Measurements from ENCODE around the gene PWP1. TPM values are rescaled to one million over a fixed set of nuclear protein-coding genes. Genes with fewer than 3 reads are reported as not detected.

PWP1 gene
- total RNA-seq, 1 donor from 2014 or later: 63.0 TPM

DNA sequence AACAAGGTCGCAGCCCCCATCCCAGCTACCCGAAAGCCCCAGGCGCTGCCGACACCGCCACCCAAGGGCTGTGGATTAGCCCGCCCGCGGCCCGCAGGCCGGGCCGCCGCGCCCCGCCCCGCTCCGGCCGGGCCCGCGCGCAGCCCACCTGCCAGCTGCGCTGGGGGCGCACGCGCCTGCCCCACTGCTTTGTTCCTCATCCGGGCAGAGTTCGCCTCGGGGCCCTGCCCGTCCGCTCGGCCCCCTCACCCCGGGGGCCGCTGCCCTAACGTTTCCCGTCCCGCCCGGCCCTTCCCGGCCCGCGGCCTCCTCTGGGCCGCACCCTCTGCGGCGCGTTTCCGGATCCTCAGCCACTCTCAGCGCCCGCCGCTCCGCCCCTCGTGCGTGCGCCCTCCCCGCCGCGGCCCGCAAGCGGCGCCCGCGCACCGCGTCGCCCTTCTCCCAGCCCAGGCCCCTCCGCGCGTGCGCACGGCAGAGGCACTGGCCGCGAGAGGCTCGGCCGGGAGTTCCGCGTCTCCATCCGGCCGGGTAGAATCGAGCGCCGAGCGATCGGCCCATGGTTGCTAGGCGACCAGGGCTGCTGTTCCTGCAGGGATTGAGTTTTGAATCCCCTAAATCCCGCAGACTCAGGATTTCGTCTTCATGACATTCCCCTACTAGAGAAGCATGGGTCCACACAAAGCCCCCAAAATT lies 75.4 kb downstream of the PWP1 start, which contains the start of gene PRDM4:
Gene PRDM4 (minus strand): TSS at position 329 of the 693 bp plus-strand sequence. CDS start 622 bp downstream, outside the sequence.
- H3K36me3 ChIP-seq: no peaks in the 10 kb centered on the region
- H3K9me3 ChIP-seq (ENCODE audit: low read depth): no peaks in the 10 kb centered on the region
- Mint-ChIP-seq H3K27me3 (ENCODE audit: insufficient read depth, low read depth) (peaks cover 5% of the 10 kb centered on the region), H3K36me3 (peaks cover 7% of the 10 kb centered on the region), H3K4me3 (peak within 1 kb of the TSS; percentile 95), H3K4me1 (peaks cover 26% of the 10 kb centered on the region), H3K9me3 (no peaks in the 10 kb centered on the region), H3K27ac (peak within 1 kb of the TSS; percentile 57)
- H3K79me2 ChIP-seq (ENCODE audit: low read depth): peaks cover 41% of the 10 kb centered on the region
- H3K27me3 ChIP-seq: peaks cover 23% of the 10 kb centered on the region
- H3F3A ChIP-seq (ENCODE audit: low read depth): no peaks in the 10 kb centered on the region
- peak within 1 kb of the TSS; percentile 82 for H3K4me3 ChIP-seq
- H3K9ac ChIP-seq: peak within 1 kb of the TSS; percentile 72
- H3K4me2 ChIP-seq: peak within 1 kb of the TSS; percentile 96
- peaks cover 11% of the 10 kb centered on the region for H3K4me1 ChIP-seq
- peak; percentile 99 for DNase-seq (ENCODE audit: low spot score)
- TF ChIP-seq, protein P1, sequence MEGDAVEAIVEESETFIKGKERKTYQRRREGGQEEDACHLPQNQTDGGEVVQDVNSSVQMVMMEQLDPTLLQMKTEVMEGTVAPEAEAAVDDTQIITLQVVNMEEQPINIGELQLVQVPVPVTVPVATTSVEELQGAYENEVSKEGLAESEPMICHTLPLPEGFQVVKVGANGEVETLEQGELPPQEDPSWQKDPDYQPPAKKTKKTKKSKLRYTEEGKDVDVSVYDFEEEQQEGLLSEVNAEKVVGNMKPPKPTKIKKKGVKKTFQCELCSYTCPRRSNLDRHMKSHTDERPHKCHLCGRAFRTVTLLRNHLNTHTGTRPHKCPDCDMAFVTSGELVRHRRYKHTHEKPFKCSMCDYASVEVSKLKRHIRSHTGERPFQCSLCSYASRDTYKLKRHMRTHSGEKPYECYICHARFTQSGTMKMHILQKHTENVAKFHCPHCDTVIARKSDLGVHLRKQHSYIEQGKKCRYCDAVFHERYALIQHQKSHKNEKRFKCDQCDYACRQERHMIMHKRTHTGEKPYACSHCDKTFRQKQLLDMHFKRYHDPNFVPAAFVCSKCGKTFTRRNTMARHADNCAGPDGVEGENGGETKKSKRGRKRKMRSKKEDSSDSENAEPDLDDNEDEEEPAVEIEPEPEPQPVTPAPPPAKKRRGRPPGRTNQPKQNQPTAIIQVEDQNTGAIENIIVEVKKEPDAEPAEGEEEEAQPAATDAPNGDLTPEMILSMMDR (IDR thresholded peaks at IDR 0.05): peak; percentile 60
- TF ChIP-seq EZH2phosphoT487 (IDR thresholded peaks at IDR 0.05) (no peak), EZH2 (IDR thresholded peaks at IDR 0.05) (no peak)
- peaks cover 20% of the 10 kb centered on the region for H4K20me1 ChIP-seq (ENCODE audit: low read depth)
- no peak within 1 kb of the TSS for H3K27ac ChIP-seq
- peak within 1 kb of the TSS; percentile 100 for H2AFZ ChIP-seq (replicated peaks)

DNA sequence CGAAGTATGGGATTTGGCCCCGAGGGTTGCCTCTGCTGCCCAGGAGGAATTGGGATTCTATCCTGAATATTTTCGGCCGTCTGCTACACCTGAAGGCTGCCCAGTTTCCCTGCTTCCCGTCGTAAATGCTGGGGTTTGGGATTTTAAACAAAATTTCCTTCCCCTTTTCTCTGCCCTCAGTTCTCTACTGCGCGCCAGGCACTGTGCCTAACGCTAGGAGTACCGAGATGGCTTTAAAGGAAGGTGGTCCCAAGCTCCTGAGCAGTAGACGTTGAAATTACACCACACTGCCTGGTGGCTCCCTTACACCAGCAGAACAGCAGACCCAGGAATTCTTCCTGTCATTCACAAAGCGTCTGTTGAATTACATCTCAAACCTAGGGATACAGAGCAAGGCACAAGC lies 75.9 kb downstream of the PWP1 start:
- peak overlapping the region; percentile 100 for H2AFZ ChIP-seq (replicated peaks)
- H3K27ac Mint-ChIP-seq: peak overlapping the region; percentile 57
- DNase-seq (ENCODE audit: low spot score): peak; percentile 49

More for the DNA sequence above, 75.9 kb downstream of the PWP1 start:
- no peaks in the 10 kb centered on the region for H3K9me3 Mint-ChIP-seq
- Histone ChIP-seq H3K4me3 (peak overlapping the region; percentile 82), H3K79me2 (ENCODE audit: low read depth) (peaks cover 41% of the 10 kb centered on the region), H3K9me3 (ENCODE audit: low read depth) (no peaks in the 10 kb centered on the region), H3K9ac (peak overlapping the region; percentile 39), H3K27me3 (peaks cover 25% of the 10 kb centered on the region), H3K27ac (no peak overlapping the region), H3F3A (ENCODE audit: low read depth) (no peaks in the 10 kb centered on the region), H3K36me3 (no peaks in the 10 kb centered on the region), H3K4me1 (peaks cover 11% of the 10 kb centered on the region), H4K20me1 (ENCODE audit: low read depth) (peaks cover 20% of the 10 kb centered on the region), H3K4me2 (peak overlapping the region; percentile 96)
- peaks cover 5% of the 10 kb centered on the region for H3K27me3 Mint-ChIP-seq (ENCODE audit: insufficient read depth, low read depth)
- no peak for TF ChIP-seq EZH2 (IDR thresholded peaks at IDR 0.05)
- peaks cover 5% of the 10 kb centered on the region for H3K36me3 Mint-ChIP-seq
- H3K4me1 Mint-ChIP-seq: peaks cover 26% of the 10 kb centered on the region
- peak overlapping the region; percentile 92 for H3K4me3 Mint-ChIP-seq

Other genes with a start within 250 kb of the PWP1 start
- gene PRDM4, start 75.3 kb downstream of the PWP1 start, total RNA-seq (ENCODE audit: low replicate concordance): 19.3 and 21.9 TPM in 2 replicates
- gene ASCL4, start 88.9 kb downstream of the PWP1 start, total RNA-seq (ENCODE audit: low replicate concordance): not detected in 2 replicates